Stimulated activated CD8-positive, alpha-beta memory T cell treated with anti-CD3 and anti-CD28 coated beads, Interleukin-7, amount 100 ng/mL, for 4 hours (primary cell): ENCODE results near the gene LMO1.

ENCODE experiments used
- DNase-seq, 2 donors: peaks; one replicate each; pipeline ENCODE4 v3.0.0-alpha.2; 2020; ENCODE audit warnings: low read depth in 2 of 2

LMO1 gene

DNA sequence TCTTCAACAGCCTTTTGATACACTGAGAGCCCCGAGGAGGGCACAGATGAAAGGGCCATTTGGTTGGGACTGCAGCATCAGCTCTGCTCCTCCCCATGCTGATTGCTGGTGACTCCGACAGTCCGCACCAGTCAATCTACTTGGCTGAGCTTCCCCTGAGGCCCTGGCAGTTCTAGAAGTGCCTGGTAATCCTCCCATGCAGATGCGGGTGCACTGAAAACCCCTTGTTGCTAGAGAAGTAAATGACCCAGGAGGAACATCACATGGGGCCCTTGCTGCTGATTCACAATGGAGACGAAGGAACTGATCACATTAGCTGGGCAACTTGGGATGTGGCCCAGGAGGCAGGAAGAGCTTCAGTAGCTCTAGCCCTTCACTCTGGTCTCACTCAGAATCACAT, 59.7 kb downstream of the LMO1 start:
- no peak for DNase-seq

DNA sequence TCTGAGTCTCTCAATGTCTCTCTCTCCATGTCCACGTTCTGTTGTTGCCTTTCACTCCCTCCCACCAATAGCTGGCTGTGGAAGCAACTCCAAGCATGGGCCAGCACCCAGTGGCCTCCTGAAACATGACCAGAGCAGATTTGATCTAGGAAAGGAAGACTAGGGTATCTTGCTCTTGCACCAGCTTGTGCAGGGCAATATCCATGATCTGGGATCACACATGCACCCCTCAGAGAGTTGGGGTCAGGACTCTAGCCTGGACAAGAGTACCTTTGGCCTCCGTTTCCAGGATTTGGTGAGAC, 60.3 kb downstream of the LMO1 start:
- DNase-seq = no peak

DNA sequence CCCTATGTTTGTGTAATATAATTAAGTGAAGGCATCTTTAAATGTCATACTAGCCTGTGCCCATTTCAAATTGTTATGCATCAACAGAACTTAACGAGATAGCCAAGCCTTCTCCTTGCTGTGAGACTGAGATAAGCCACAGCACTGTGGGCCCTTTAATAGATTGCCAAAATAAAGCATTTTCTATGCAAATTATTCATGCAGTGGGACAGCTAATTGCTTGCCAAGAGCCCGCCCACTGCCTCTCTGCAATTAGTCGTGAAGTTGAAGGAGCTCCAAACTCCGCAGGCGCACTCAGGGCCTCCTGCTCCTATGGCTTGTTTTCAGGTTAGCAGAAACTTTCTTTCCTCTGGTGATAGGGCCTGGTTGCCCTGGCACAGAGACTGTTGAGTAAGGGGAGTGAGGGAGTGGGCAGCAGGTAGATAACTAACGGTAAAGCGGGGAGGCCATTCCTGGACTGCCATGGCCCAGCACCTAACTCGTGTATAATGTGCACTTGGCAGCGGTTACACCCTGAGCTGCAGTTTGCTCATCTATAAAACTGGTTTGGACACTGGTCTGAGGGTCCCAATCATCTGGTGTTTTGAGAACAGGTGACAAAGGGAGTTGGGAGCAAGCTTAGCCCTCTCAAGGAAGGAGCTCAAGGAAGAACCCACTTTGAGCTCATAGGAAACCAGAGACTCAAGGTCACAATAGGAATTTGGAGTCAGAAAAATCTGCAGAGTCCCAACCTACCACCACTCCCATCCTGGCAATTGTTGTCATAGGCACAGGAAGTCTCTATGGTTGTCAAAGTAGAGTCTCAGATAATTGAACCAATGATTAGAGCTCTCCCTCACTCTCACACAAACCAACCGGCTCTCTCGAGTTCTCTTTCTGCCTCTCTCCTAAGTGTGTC, 60.9 kb downstream of the LMO1 start:
- DNase-seq = no peak

DNA sequence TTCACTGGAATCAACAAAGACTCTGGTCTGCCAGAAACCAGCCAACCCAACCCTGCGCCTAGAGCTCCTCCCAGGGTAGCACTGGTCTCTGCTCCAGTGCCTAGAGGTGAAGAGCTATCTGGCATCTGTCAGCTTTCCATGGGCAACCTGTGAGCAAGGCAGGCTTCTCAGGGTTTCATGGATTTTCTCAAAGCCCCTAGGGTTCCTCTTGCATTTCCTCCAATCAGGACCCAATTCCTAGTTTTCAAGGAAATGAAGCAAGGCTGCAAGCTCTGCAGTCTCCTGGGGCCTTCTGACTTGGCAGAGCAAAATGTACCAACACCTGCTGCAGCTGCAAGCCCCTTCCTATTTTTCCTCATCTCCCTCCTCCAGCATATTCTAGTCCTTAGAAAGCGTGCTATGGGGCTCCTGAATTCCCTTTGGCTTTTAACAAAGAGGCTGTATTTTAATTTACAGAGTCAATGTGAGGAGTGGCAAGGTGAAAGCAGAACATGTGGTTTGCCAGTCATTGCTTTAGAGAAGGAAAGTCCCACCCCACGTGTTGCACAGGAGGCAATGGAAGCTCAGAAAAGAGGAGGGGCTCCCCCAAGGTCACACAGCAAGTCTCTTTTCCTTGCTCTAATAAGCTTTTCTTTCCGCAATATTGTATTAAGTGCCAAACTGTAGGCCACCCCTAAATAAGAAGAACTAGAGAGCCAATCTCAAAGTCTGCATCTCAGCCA, 61.9 kb downstream of the LMO1 start:
- no peak for DNase-seq

DNA sequence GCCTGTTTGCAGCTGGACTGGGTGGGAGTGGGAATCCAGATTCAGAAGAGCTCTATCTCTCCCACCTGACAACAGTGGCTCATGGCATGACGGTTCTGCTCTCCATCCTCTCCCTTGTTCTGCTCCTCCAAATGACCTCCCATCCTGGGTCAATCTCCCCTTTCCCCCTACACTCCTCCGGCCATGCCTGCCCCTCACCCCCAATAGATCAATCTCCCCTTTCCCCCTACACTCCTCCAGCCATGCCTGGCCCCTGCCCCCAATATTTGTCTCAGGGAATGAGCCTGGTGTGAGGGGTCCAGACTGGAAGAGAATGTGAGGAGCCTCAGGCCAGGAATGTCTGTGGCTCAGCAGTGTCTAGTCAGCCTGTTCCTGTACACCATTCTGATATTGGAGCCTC, 64.0 kb downstream of the LMO1 start:
- DNase-seq = no peak

DNA sequence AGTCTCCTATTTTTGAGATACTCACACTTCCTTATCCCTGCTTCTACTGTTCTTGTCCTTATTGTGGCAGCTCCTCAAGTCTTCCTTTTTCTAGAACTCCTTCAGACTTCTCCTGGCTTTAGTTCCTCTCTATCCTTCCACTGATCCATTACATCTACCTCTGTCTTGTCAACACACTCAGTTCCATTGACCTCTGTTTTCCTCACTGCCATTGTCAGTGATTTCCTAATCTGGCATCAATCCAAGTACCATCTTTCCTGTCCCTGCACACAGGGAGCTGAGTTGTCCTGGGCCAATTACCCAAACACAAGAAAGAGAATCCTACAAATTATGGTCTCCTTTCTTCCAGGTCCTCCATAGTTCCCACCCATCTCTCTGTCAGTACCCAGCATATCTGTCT, 66.9 kb downstream of the LMO1 start:
- no peak for DNase-seq

DNA sequence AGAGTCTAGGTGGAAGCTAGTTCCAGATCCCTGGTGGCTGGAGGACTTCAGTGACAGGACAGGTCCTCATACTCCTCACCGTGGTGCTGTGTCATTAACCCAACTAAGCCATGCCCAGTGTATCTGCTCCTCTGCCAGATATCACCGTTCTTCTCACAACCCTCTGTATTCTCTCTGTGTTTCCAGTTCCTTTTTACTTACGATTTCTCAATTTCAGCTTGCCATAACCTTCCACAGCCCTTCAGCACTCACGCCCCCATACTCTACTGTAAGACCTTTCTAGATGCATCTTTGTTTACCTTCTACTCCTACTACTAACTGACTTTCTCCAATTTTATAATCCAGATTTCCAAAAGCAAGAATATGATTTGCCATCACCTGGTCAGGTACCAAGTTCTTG, 68.7 kb downstream of the LMO1 start:
- no peak for DNase-seq

DNA sequence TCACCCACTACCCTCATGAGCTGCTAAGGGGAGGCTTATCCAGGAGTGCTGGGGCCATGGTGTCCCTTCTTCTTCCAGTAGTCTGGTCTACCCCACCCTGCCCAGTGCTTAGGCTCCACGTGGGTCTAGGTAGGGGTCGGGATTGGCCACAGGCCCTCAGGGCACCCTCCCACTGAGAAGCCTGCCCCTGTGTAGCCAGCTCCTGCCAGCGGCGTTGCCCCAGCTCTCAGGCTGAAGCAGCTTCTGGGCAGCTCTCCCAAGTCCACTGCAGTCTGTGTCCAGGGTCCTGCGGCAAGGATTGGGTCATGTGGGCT, 70.8 kb downstream of the LMO1 start:
- no peak for DNase-seq

DNA sequence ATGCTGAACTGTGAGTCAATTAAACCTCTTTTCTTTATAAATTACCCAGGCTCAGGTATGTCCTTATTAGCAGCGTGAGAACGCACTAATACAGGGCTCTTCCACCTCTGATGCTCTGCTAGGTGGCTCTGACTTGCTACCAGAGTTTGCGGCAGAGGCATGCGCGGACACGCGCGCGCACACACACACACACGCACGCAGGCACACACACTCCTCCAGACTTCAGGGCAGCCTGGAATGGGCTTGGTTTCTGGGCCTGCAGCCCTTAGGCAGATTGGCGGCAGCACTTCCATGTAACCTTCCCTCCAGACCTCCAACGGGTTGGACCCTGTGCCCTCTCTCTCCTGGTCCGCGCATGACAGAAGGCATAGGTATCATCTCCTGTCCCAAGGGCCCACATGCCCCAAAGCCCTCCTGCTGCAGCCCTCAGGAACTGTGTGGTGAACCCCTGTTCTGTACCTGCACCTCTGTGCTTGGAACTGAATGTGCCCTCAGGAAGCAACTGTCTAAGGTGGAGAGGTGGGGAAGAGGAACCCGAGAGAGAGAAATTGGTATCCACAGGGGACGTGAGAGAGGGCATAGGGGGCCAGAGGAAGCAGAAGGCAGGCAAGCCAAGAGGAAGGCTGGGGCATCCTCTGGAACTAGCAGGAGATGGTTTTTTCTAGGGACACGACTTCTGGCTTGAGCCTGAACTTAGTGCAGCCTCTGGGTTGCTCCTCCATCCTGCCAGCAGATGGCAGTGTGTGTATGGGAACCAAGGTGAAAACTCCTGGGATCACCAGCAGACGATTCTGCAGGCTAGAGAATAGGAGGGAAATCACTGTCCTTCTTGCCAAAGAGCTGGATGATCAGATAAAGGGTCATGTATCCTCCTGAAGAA, 71.4 kb downstream of the LMO1 start:
- DNase-seq = no peak

DNA sequence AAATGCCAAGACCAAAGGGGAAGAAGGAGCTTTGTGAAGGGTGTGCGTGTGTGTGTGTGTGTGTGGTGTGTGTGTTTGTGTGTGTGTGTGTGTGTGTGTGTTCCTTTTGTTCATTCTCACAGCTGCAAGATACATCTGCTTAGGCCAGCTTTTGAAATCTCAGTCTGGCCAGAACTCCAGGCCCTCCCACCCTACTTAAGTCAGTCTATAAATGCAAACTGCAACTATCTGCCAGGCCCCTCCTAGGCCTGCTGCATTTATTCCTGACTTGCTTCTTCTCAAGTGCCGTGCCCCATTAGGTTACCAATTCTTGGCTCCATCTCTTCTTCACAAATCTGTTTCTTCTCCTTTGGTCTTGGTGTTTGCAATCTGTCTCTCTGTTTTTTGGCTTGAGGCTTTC, 73.2 kb downstream of the LMO1 start:
- no peak for DNase-seq

DNA sequence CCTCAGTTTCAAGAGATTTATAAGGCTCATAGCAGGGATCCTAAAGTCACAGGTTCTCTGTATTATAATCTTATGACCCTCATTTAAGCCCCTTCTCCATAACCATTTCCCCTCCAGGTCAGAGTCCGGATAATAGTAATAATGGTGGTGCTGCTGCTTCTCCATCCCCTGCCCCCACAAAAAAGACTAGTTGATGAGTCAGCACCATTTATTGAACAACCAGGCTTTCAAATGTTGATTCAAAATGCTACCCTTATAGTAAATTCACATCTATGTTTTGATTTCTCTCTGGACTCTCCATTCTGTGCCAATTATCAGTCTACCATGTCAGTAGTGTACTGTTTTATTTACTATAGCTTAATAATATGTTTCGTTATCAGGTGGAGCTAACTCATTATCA, 77.2 kb downstream of the LMO1 start:
- DNase-seq = no peak

DNA sequence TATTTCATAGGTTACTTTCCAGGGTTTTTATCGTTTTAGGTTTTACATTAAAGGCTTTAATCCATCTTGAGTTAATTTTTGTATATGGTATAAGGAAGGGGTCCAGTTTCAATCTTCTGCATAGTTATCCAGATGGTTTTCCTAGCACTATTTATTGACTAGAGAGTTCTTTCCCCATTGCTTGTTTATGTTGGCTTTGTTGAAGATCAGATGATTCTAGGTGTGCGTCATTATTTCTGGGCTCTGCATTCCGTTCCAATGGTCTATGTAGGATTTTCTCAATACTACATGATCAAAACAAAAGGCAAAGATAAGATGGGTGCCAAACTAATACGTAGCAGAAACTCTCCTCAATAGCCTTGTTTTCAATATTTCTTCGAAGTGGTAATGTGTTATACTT, 80.6 kb downstream of the LMO1 start:
- no peak for DNase-seq

DNA sequence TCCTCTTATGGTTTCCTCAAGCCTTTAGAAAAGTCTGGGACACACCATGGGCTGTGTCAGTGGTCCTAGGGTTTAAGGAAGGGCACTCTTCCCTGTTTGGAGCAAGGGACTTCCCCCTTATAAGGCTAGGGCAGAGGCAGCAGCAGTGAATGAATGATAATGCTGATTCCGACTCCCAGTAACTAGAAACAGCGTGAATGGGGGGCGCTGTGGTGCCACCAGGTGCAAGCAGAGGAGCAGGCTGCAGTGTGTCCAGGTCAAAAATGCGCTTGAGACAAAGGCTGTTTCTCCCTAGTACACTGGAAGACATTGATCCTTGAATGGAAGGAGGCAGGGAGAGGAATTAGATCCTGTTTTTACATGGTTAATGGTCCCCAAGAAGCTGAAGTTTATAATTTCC, 83.2 kb downstream of the LMO1 start:
- no peak for DNase-seq

DNA sequence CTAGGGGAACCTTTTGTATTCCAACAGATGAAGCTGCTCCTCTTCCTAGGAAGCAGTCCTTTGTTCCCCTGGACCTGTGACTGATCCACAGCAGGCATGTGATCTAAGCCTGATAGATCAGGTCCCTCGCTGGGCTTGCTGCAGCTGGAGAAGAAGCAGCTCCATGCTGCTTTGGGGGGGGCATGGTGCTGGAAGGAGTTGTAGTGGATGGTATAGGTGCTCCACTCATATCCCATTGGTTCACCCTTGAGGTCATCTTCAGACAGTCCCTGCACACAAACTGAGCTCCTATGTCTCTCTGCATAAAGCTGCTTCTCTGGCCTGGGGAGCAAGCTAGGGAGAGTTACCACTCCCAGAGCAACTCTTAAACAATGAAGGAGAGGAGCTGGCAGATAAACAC, 85.4 kb downstream of the LMO1 start:
- DNase-seq = no peak

DNA sequence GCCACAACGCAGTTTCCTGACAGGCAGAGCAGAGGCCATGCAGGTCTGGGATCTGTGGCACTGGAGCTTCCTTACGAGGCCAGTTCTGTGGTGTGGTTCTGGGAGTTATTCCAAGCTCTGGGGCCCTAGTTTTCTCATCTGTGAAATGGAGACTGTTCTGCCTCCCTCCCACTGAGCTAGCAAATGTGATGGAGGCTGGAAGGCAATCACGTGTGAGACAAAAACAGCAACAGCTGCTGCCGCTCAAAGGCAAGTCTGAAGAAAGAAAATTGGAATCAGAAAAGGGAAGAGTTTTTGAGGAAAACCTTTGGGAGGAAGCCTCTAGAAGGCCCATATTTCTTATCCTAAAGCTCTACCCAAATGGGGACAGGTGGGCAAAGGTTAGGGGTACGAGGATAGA, 86.5 kb downstream of the LMO1 start:
- no peak for DNase-seq
